SJSA1 (cell line): ENCODE data around the gene ZNF286A. TPM values are rescaled to one million over a fixed set of nuclear protein-coding genes. Genes with fewer than 3 reads are reported as not detected.
"Not testable (repeated sequence)": the region's sequence is repeated elsewhere in the genome, so short reads cannot be mapped to it uniquely, and the experiment has no call there.

Experiments used
- DNase-seq, 2 experiments: peaks; one replicate each; pipeline ENCODE4 v3.0.0-alpha.2; 2015 to 2020; ENCODE audit warnings: low spot score in 2 of 2, low read depth in 1 of 2
- H3K27ac ChIP-seq: fragments of 250-450 bp; sonication (Bioruptor Pico); 2 replicates; pipeline ENCODE4 v1.5.1; 2020; ENCODE audit warnings: mild to moderate bottlenecking, moderate library complexity
- H3K27me3 ChIP-seq: fragments of 250-450 bp; sonication (Bioruptor Pico); replicated peaks from 2 replicates; pipeline ENCODE4 v1.5.1; 2020; ENCODE audit warnings: mild to moderate bottlenecking, moderate library complexity
- H3K36me3 ChIP-seq: fragments of 250-450 bp; sonication (Bioruptor Pico); 2 replicates; pipeline ENCODE4 v1.5.1; 2020; ENCODE audit warnings: mild to moderate bottlenecking
- H3K4me1 ChIP-seq: fragments of 250-450 bp; sonication (Bioruptor Pico); replicated peaks from 2 replicates; pipeline ENCODE4 v1.6.1; 2021; ENCODE audit warnings: mild to moderate bottlenecking
- H3K4me3 ChIP-seq: fragments of 250-450 bp; sonication (Bioruptor Pico); 2 replicates; pipeline ENCODE4 v1.5.1; 2020; ENCODE audit warnings: mild to moderate bottlenecking
- H3K9me3 ChIP-seq: fragments of 250-450 bp; sonication (Bioruptor Pico); replicated peaks from 2 replicates; pipeline ENCODE4 v1.5.1; 2020; ENCODE audit warnings: mild to moderate bottlenecking
- total RNA-seq: library from RNA; depleted of rRNA; stranded (reverse); fragments of >200 nt; shearing (Covaris generic); gene quantifications from 2 replicates; pipeline ENCODE4 v1.2.3, GENCODE V29; 2014; rRNA removed

The ZNF286A gene
- total RNA-seq, 1 experiment from 2014 or later = 22.1 TPM

DNA sequence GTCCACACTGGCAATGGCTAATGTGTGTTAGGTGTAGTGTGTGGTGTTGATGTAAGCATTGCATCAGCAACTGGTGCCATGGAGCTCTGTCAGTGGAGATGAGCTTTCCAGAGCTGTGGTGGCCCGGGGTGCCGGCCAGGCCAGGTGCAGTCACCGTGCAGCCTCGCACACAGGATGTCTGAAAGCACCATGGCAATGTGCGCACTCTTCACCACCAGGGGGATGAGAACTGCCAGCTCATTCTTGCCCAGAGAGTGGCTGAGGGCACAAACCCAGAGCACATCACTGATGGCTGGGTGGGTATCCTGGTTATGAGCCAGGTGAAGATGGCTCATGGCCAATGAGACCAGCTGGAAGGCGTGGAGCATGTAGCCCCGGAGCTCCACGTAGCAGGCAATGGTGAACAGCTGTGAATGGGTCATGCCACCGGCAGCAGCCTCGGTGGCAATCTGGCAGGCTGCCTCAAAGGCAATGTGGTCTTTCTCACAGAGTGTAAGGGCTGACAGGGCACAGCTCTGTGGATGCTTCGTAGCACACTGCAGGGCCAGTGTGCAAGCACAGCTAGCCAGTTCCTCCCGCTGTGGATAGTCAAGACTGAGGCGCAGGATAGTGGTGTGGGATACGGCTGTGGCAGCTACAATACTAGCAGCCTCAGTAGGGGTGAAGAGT, 69.4 kb downstream of the ZNF286A start:
- H3K36me3 ChIP-seq, H3K27ac ChIP-seq, H3K4me3 ChIP-seq, H3K4me1 ChIP-seq, DNase-seq, H3K9me3 ChIP-seq, H3K27me3 ChIP-seq: not testable (repeated sequence)

Other genes with a start within 250 kb of the ZNF286A start
- 0.24 TPM in 1 of 2 replicates, not detected in the other for gene CDRT4, start 232.1 kb upstream of the ZNF286A start, total RNA-seq
- 0.28 and 4.4 TPM in 2 replicates for gene TVP23C, start 136.3 kb upstream of the ZNF286A start, total RNA-seq
- 0.41 and 1.7 TPM in 2 replicates for gene FBXW10B, start 80.0 kb upstream of the ZNF286A start, total RNA-seq
- 56.9 and 111 TPM in 2 replicates for gene TRIM16, start 15.4 kb upstream of the ZNF286A start, total RNA-seq
- gene TBC1D26, start 32.5 kb downstream of the ZNF286A start, total RNA-seq = not detected in 2 replicates
- gene ADORA2B, start 245.4 kb downstream of the ZNF286A start, total RNA-seq = 8.5 and 19.5 TPM in 2 replicates